A673 (cell line): Measurements from ENCODE around the gene PSMB9.

Experiments used
- CTCF ChIP-seq: fragments of 300-800, 200-600 bp; sonication (generic); conservative IDR thresholded peaks from 2 replicates; pipeline ENCODE4 v1.5.1; 2017; ENCODE audit warnings: low read depth, mild to moderate bottlenecking, antibody characterized with exemption, low read length, moderate library complexity, mixed read lengths
- EZH2 ChIP-seq: fragments of 200-600 bp; sonication (generic); IDR thresholded peaks from 2 replicates; pipeline ENCODE4 v1.6.1; 2017; ENCODE audit warnings: borderline replicate concordance, low read depth, mild to moderate bottlenecking, mixed read lengths, antibody characterized with exemption, low read length; ENCODE audit not compliant: poor library complexity, severe bottlenecking

GRCh38 chr6:32854376-32855178 is 585 bp downstream of the PSMB9 start:
- TF ChIP-seq CTCF (no peak), EZH2 (no peak)
